H9 (cell line): ENCODE data around the gene WDPCP. TPM values are rescaled to one million over a fixed set of nuclear protein-coding genes. Genes with fewer than 3 reads are reported as not detected.

Experiments
- DNase-seq: peaks from one replicate; pipeline ENCODE4 v3.0.0-alpha.2; 2017
- H2AFZ ChIP-seq: one replicate; pipeline ENCODE4 v1.6.1; 2013; ENCODE audit warnings: mild to moderate bottlenecking, low read length, control low read depth, moderate library complexity
- H2AK5ac ChIP-seq: 2 replicates; pipeline ENCODE4 v1.6.1; 2013; ENCODE audit warnings: low read length, control low read depth, mixed read lengths; ENCODE audit not compliant: insufficient read length
- H2BK120ac ChIP-seq: one replicate; pipeline ENCODE4 v1.6.1; 2013; ENCODE audit warnings: low read depth, mild to moderate bottlenecking, low read length, control low read depth, inconsistent platforms; ENCODE audit not compliant: poor library complexity, severe bottlenecking
- H2BK12ac ChIP-seq: 2 replicates; pipeline ENCODE4 v1.6.1; 2013; ENCODE audit warnings: low read length, control low read depth, mixed read lengths, low read depth; ENCODE audit not compliant: insufficient read length
- H2BK15ac ChIP-seq: 2 replicates; pipeline ENCODE4 v1.6.1; 2013; ENCODE audit warnings: low read depth, low read length, control low read depth
- H2BK20ac ChIP-seq: one replicate; pipeline ENCODE4 v1.6.1; 2013; ENCODE audit warnings: low read depth, mild to moderate bottlenecking, low read length, control low read depth, inconsistent platforms; ENCODE audit not compliant: poor library complexity, severe bottlenecking
- H2BK5ac ChIP-seq: 2 replicates; pipeline ENCODE4 v1.6.1; 2013; ENCODE audit warnings: low read length, control low read depth, mixed read lengths; ENCODE audit not compliant: insufficient read length
- H3K14ac ChIP-seq: 2 replicates; pipeline ENCODE4 v1.6.1; 2013; ENCODE audit warnings: low read length, control low read depth; ENCODE audit not compliant: insufficient read depth
- H3K18ac ChIP-seq: 2 replicates; pipeline ENCODE4 v1.6.1; 2013; ENCODE audit warnings: low read depth, mild to moderate bottlenecking, mixed read lengths, low read length, control low read depth; ENCODE audit not compliant: insufficient read length
- H3K23ac ChIP-seq: 2 replicates; pipeline ENCODE4 v1.6.1; 2013; ENCODE audit warnings: low read length, control low read depth, mixed read lengths, low read depth; ENCODE audit not compliant: insufficient read length
- H3K23me2 ChIP-seq: 2 replicates; pipeline ENCODE4 v1.6.1; 2013; ENCODE audit warnings: low read depth, mild to moderate bottlenecking, mixed read lengths, low read length, control low read depth; ENCODE audit not compliant: insufficient read length, poor library complexity, severe bottlenecking
- H3K27ac ChIP-seq: 2 replicates; pipeline ENCODE4 v1.5.1; 2013; ENCODE audit warnings: low read length, control low read depth, mixed read lengths, low read depth; ENCODE audit not compliant: insufficient read length
- H3K27me3 ChIP-seq: 2 replicates; pipeline ENCODE4 v1.6.1; 2013; ENCODE audit warnings: low read length, control low read depth, inconsistent platforms; ENCODE audit not compliant: insufficient read depth
- H3K4ac ChIP-seq: 2 replicates; pipeline ENCODE4 v1.6.1; 2013; ENCODE audit warnings: low read depth, mild to moderate bottlenecking, control low read depth, inconsistent platforms, low read length, moderate library complexity
- H3K4me1 ChIP-seq: 2 replicates; pipeline ENCODE4 v1.6.1; 2013; ENCODE audit warnings: low read length, control low read depth, inconsistent platforms; ENCODE audit not compliant: insufficient read depth
- H3K4me2 ChIP-seq: 2 replicates; pipeline ENCODE4 v1.6.1; 2013; ENCODE audit warnings: low read length, control low read depth, mixed read lengths; ENCODE audit not compliant: insufficient read length, insufficient read depth
- H3K56ac ChIP-seq: 2 replicates; pipeline ENCODE4 v1.6.1; 2013; ENCODE audit warnings: low read depth, mild to moderate bottlenecking, mixed read lengths, low read length, control low read depth; ENCODE audit not compliant: insufficient read length
- H3K79me1 ChIP-seq: 2 replicates; pipeline ENCODE4 v1.6.1; 2013; ENCODE audit warnings: low read depth, mild to moderate bottlenecking, moderate library complexity, low read length, control low read depth, inconsistent platforms; ENCODE audit not compliant: insufficient read depth, poor library complexity, severe bottlenecking
- H3K79me2 ChIP-seq: 2 replicates; pipeline ENCODE4 v1.6.1; 2013; ENCODE audit warnings: low read length, control low read depth, inconsistent platforms; ENCODE audit not compliant: insufficient read depth
- H3K9ac ChIP-seq: 2 replicates; pipeline ENCODE4 v1.6.1; 2013; ENCODE audit warnings: low read length, control low read depth, mixed read lengths; ENCODE audit not compliant: insufficient read length; ENCODE audit errors: extremely low read depth
- H3K9me3 ChIP-seq: one replicate; pipeline ENCODE4 v1.6.1; 2013; ENCODE audit warnings: low read depth, low read length, inconsistent platforms; ENCODE audit not compliant: control insufficient read depth
- H3T11ph ChIP-seq: one replicate; pipeline ENCODE4 v1.6.1; 2013; ENCODE audit warnings: mild to moderate bottlenecking, low read length, control low read depth, inconsistent platforms
- H4K20me1 ChIP-seq: one replicate; pipeline ENCODE4 v1.6.1; 2013; ENCODE audit not compliant: control insufficient read depth, insufficient read length, insufficient read depth
- H4K5ac ChIP-seq: 2 replicates; pipeline ENCODE4 v1.6.1; 2013; ENCODE audit warnings: low read depth, mild to moderate bottlenecking, mixed read lengths, low read length, control low read depth; ENCODE audit not compliant: insufficient read length
- H4K8ac ChIP-seq: replicated peaks from 2 replicates; pipeline ENCODE4 v1.6.1; 2013; ENCODE audit warnings: low read length, control low read depth, mixed read lengths, low read depth; ENCODE audit not compliant: insufficient read length
- H4K91ac ChIP-seq: 2 replicates; pipeline ENCODE4 v1.6.1; 2013; ENCODE audit warnings: low read depth, mild to moderate bottlenecking, moderate library complexity, mixed read lengths, low read length, control low read depth; ENCODE audit not compliant: insufficient read length
- H3K27ac Mint-ChIP-seq, 3 experiments: 2 replicates in 2 of 3; 3 replicates in 1 of 3; pipeline ENCODE4 v1.8.0; 2020 to 2021; ENCODE audit warnings: mixed read lengths in 3 of 3, mild to moderate bottlenecking in 1 of 3, moderate library complexity in 1 of 3
- H3K27me3 Mint-ChIP-seq: 2 replicates; pipeline ENCODE4 v1.8.0; 2021; ENCODE audit warnings: low read depth, mild to moderate bottlenecking, moderate library complexity, mixed read lengths
- H3K36me3 Mint-ChIP-seq, 3 experiments: 2 replicates in 2 of 3; 3 replicates in 1 of 3; pipeline ENCODE4 v1.8.0; 2020 to 2021; ENCODE audit warnings: low read depth in 3 of 3, mixed read lengths in 3 of 3; ENCODE audit not compliant: insufficient read depth in 1 of 3
- H3K4me1 Mint-ChIP-seq, 2 experiments: 2 replicates each; pipeline ENCODE4 v1.8.0; 2020; ENCODE audit warnings: mixed read lengths in 2 of 2
- H3K4me3 Mint-ChIP-seq, 2 experiments: 2 replicates in 1 of 2; 3 replicates in 1 of 2; pipeline ENCODE4 v1.8.0; 2020 to 2021; ENCODE audit warnings: mild to moderate bottlenecking in 2 of 2, mixed read lengths in 2 of 2, moderate library complexity in 1 of 2
- H3K9me3 Mint-ChIP-seq, 2 experiments: 2 replicates in 1 of 2; 3 replicates in 1 of 2; pipeline ENCODE4 v1.8.0; 2020; ENCODE audit warnings: mild to moderate bottlenecking in 2 of 2, mixed read lengths in 2 of 2, moderate library complexity in 1 of 2
- WGBS: extraction: QIAGEN DNeasy Blood & Tissue Kit; methylation state at CpG from one replicate; pipeline ENCODE4 v1.1.7; 2013; ENCODE audit warnings: missing lambda C conversion rate, low lambda C conversion rate, mixed read lengths; ENCODE audit not compliant: insufficient read length; ENCODE audit errors: extremely low coverage; 5-methylcytosine and 5-hydroxymethylcytosine counted together
- total RNA-seq: library from RNA; stranded (reverse); gene quantifications from 2 replicates; pipeline ENCODE4 v1.2.1, GENCODE V29; 2021
- TF ChIP-seq, protein P1 (sequence below): fragments of 200-600 bp; sonication (generic); conservative IDR thresholded peaks from 3 replicates; pipeline ENCODE4 v1.8.0; 2021; ENCODE audit warnings: antibody characterized with exemption, mild to moderate bottlenecking

Gene WDPCP
- total RNA-seq, 1 experiment from 2014 or later = 22.4 TPM

DNA sequence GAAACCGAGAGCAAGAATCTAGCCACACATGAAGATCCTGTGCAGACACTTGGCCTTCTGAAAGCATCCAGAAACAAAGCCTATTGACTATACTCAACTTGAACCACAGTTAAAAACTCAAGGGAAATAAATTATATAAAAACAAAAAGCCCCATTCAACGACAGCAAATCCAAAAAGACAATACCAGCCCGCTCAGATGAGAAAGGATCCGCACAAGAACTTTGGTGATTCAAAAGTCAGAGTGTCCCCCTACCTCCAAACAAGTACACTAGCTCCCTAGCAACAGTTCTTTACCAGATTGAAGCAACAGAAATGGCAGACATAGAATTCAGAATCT is 163.2 kb downstream of the WDPCP start:
- Histone ChIP-seq H3K4me2 (no peak overlapping the region), H4K91ac (no peak overlapping the region), H3K23me2 (no peaks in the 10 kb centered on the region), H2BK120ac (no peak overlapping the region), H3K23ac (no peak overlapping the region), H3K18ac (no peak overlapping the region), H3K9ac (no peak overlapping the region), H3K9me3 (no peaks in the 10 kb centered on the region), H3K4ac (no peak overlapping the region), H4K5ac (no peak overlapping the region), H2BK5ac (no peak overlapping the region), H4K8ac (no peak overlapping the region), H3K56ac (no peak overlapping the region), H4K20me1 (no peaks in the 10 kb centered on the region), H2BK15ac (no peak overlapping the region), H3K27me3 (no peaks in the 10 kb centered on the region), H2AFZ (no peak overlapping the region), H2BK20ac (no peak overlapping the region), H2AK5ac (no peak overlapping the region), H3K4me1 (no peaks in the 10 kb centered on the region), H3K79me1 (no peaks in the 10 kb centered on the region), H2BK12ac (no peak overlapping the region), H3K79me2 (no peaks in the 10 kb centered on the region), H3K27ac (no peak overlapping the region), H3K14ac (no peak overlapping the region), H3T11ph (no peak overlapping the region)
- peaks cover 5 to 11% of the 10 kb centered on the region in 2 experiments for H3K4me1 Mint-ChIP-seq
- TF ChIP-seq, protein P1, sequence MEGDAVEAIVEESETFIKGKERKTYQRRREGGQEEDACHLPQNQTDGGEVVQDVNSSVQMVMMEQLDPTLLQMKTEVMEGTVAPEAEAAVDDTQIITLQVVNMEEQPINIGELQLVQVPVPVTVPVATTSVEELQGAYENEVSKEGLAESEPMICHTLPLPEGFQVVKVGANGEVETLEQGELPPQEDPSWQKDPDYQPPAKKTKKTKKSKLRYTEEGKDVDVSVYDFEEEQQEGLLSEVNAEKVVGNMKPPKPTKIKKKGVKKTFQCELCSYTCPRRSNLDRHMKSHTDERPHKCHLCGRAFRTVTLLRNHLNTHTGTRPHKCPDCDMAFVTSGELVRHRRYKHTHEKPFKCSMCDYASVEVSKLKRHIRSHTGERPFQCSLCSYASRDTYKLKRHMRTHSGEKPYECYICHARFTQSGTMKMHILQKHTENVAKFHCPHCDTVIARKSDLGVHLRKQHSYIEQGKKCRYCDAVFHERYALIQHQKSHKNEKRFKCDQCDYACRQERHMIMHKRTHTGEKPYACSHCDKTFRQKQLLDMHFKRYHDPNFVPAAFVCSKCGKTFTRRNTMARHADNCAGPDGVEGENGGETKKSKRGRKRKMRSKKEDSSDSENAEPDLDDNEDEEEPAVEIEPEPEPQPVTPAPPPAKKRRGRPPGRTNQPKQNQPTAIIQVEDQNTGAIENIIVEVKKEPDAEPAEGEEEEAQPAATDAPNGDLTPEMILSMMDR = no peak
- H3K36me3 Mint-ChIP-seq = peaks cover 9 to 39% (median 39%) of the 10 kb centered on the region in 3 experiments
- no peaks in the 10 kb centered on the region for H3K27me3 Mint-ChIP-seq
- peaks cover 14 to 15% of the 10 kb centered on the region in 2 experiments for H3K9me3 Mint-ChIP-seq
- DNase-seq = no peak
- H3K27ac Mint-ChIP-seq = peak overlapping the region in 1 of 3 experiments; percentile 58; a peak in 1 of 7 replicates
- no peak overlapping the region for H3K4me3 Mint-ChIP-seq
- WGBS = no CpG with 5 or more reads among the region's 4 CpGs
